Glutamatergic neuron (in vitro differentiated cells): ENCODE results near the gene IFNW1. TPM values are rescaled to one million over a fixed set of nuclear protein-coding genes. Genes with fewer than 3 reads are reported as not detected.
"Not testable (repeated sequence)": the region's sequence is repeated elsewhere in the genome, so short reads cannot be mapped to it uniquely, and the experiment has no call there.

ENCODE experiments used
- DNase-seq: peaks from one replicate; pipeline ENCODE4 v3.0.0; 2022
- H3K27ac Mint-ChIP-seq: one replicate; pipeline ENCODE4 v1.8.0; 2020; ENCODE audit warnings: mild to moderate bottlenecking, mixed read lengths, inconsistent platforms; ENCODE audit not compliant: unreplicated experiment
- H3K27me3 Mint-ChIP-seq: one replicate; pipeline ENCODE4 v1.8.0; 2020; ENCODE audit warnings: mild to moderate bottlenecking, moderate library complexity, mixed read lengths, inconsistent platforms; ENCODE audit not compliant: unreplicated experiment
- H3K36me3 Mint-ChIP-seq: one replicate; pipeline ENCODE4 v1.8.0; 2020; ENCODE audit warnings: mild to moderate bottlenecking, mixed read lengths, inconsistent platforms; ENCODE audit not compliant: unreplicated experiment
- H3K4me1 Mint-ChIP-seq: one replicate; pipeline ENCODE4 v1.8.0; 2020; ENCODE audit warnings: mild to moderate bottlenecking, low read depth, mixed read lengths, inconsistent platforms; ENCODE audit not compliant: unreplicated experiment
- H3K4me3 Mint-ChIP-seq: one replicate; pipeline ENCODE4 v1.8.0; 2020; ENCODE audit warnings: mild to moderate bottlenecking, mixed read lengths, inconsistent platforms; ENCODE audit not compliant: unreplicated experiment
- H3K9me3 Mint-ChIP-seq: one replicate; pipeline ENCODE4 v1.8.0; 2020; ENCODE audit warnings: mild to moderate bottlenecking, moderate library complexity, mixed read lengths, inconsistent platforms; ENCODE audit not compliant: unreplicated experiment
- total RNA-seq: library from RNA; stranded (reverse); fragmentation: NEBNext Ultra II Directional; extraction: Animal tissue kit (Norgen Biotek cat#: 25700); gene quantifications from one replicate; pipeline ENCODE4 v1.2.1, GENCODE V29; 2021; ENCODE audit not compliant: unreplicated experiment
- TF ChIP-seq, protein P1 (sequence below): fragments of 200-600 bp; sonication (generic); IDR thresholded peaks from one replicate; pipeline ENCODE4 v1.5.0; 2021; ENCODE audit not compliant: partially characterized antibody, unreplicated experiment

Gene IFNW1
- total RNA-seq, 1 donor from 2014 or later: not detected

DNA sequence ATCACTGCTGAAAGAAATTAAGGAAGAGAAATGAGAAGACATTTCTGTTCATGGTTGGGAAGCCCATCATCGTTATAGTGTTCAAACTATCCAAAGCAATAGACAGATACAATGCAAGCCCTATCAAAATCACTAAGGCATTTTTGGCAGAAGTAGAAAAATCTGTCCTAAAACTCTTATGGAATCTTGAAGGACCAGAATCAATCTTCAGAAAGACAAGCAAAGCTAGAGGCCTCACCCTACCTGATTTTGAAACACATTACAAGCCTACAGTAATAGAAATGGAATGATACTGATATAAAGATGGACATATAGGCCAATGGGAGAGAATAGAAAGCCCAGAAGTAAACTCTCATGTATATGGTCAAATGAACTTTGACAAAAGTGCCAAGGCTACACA is 29.7 kb upstream of the IFNW1 start:
- H3K36me3 Mint-ChIP-seq: no peaks in the 10 kb centered on the region
- DNase-seq: no peak

DNA sequence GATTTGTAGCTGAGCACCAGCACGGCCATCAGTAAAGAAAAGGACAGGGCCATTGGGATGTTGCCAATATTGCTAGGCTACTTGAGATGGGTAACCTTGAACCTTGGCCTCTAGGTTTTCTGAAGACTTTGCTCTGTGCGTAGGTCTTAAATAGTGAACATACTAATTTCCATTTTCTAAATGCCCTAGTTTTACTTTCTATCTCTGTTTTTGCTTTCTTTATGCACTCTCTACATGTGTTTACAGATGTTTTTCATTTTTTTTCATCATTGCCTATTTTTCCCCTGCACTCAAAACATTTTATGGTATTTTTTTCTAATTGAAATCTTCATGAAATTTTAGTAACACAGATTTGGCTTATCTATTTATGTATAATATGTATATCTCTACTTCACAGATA is 24.9 kb upstream of the IFNW1 start, which contains the start of gene IFNA21:
TSS of gene IFNA21 (minus strand) at position 101 of the 400 bp plus-strand sequence. CDS start at position 53, 48 bp downstream.
- not testable (repeated sequence) for H3K27me3 Mint-ChIP-seq, H3K4me1 Mint-ChIP-seq, H3K36me3 Mint-ChIP-seq, DNase-seq, H3K9me3 Mint-ChIP-seq, H3K27ac Mint-ChIP-seq, H3K4me3 Mint-ChIP-seq

More for the DNA sequence above, 29.7 kb upstream of the IFNW1 start:
- H3K27me3 Mint-ChIP-seq: no peaks in the 10 kb centered on the region
- no peak overlapping the region for H3K4me3 Mint-ChIP-seq
- H3K27ac Mint-ChIP-seq: no peak overlapping the region
- H3K4me1 Mint-ChIP-seq: no peaks in the 10 kb centered on the region
- H3K9me3 Mint-ChIP-seq: no peaks in the 10 kb centered on the region
- TF ChIP-seq, protein P1, sequence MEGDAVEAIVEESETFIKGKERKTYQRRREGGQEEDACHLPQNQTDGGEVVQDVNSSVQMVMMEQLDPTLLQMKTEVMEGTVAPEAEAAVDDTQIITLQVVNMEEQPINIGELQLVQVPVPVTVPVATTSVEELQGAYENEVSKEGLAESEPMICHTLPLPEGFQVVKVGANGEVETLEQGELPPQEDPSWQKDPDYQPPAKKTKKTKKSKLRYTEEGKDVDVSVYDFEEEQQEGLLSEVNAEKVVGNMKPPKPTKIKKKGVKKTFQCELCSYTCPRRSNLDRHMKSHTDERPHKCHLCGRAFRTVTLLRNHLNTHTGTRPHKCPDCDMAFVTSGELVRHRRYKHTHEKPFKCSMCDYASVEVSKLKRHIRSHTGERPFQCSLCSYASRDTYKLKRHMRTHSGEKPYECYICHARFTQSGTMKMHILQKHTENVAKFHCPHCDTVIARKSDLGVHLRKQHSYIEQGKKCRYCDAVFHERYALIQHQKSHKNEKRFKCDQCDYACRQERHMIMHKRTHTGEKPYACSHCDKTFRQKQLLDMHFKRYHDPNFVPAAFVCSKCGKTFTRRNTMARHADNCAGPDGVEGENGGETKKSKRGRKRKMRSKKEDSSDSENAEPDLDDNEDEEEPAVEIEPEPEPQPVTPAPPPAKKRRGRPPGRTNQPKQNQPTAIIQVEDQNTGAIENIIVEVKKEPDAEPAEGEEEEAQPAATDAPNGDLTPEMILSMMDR: no peak

DNA sequence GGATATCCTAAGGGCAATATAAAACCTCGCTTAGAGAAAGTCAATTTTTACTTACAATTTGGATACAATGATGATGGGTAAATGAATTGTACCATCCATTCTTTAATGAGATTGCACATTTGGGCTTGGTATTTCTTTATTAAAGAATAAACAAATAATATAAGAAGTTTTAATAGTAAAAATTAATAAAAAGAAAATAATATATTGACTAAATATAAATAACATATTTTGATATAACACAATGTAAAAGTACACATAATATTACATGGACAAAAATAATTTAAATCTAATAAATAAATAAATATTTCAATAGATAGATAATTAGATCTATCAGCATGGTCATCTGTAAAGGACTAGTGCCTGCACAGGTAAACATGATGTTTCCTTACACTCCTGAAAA is 23.9 kb upstream of the IFNW1 start:
- no peak for DNase-seq
- Mint-ChIP-seq H3K4me1 (no peaks in the 10 kb centered on the region), H3K4me3 (no peak overlapping the region), H3K27me3 (no peaks in the 10 kb centered on the region), H3K9me3 (no peaks in the 10 kb centered on the region), H3K36me3 (no peaks in the 10 kb centered on the region), H3K27ac (no peak overlapping the region)
- TF ChIP-seq, protein P1: no peak

DNA sequence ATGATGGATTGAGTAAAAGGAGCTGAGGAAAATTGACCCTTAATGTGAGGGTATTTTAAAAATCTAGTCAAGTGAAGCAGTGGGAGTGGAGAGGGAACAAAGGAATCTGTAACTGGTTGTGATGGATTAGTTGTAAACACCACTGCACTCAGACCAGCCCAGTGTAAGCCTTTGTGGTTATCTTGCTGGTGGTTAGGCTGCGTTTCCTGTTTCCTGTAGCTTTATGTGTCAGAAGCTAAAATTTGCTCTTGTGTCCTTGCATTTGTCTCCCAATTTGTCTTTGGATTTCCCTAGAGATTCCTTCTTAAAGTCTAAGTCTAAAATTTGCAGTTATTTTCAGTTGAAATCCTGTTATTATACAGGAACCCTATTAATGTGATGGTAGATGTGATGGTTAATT is 18.5 kb upstream of the IFNW1 start:
- Mint-ChIP-seq H3K27ac (no peak overlapping the region), H3K36me3 (no peaks in the 10 kb centered on the region), H3K27me3 (no peaks in the 10 kb centered on the region), H3K4me3 (no peak overlapping the region), H3K9me3 (no peaks in the 10 kb centered on the region), H3K4me1 (no peaks in the 10 kb centered on the region)
- no peak for DNase-seq
- TF ChIP-seq, protein P1: no peak

DNA sequence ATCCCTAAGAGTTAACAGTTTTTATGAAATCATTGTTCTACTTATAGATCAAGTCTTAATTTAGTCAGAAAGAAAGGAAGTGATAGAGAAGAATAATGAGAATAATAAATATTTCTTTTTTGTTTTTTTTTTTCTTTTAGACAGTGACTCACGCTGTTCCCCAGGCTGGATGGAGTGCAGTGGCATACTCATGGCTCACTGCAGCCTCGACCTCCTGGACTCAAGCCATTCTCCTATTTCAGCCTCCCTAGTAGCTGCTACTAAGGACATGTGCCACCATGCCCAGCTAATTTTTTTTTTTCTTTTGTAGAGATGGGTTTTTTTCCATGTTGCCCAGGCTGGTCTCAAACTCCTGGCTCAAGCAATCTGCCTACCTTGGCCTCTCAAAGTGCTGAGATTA is 13.9 kb upstream of the IFNW1 start:
- no peak for DNase-seq
- no peaks in the 10 kb centered on the region for H3K4me1 Mint-ChIP-seq
- no peaks in the 10 kb centered on the region for H3K36me3 Mint-ChIP-seq
- no peak overlapping the region for H3K4me3 Mint-ChIP-seq
- no peak overlapping the region for H3K27ac Mint-ChIP-seq
- H3K9me3 Mint-ChIP-seq: no peaks in the 10 kb centered on the region
- TF ChIP-seq, protein P1: no peak
- H3K27me3 Mint-ChIP-seq: no peaks in the 10 kb centered on the region

DNA sequence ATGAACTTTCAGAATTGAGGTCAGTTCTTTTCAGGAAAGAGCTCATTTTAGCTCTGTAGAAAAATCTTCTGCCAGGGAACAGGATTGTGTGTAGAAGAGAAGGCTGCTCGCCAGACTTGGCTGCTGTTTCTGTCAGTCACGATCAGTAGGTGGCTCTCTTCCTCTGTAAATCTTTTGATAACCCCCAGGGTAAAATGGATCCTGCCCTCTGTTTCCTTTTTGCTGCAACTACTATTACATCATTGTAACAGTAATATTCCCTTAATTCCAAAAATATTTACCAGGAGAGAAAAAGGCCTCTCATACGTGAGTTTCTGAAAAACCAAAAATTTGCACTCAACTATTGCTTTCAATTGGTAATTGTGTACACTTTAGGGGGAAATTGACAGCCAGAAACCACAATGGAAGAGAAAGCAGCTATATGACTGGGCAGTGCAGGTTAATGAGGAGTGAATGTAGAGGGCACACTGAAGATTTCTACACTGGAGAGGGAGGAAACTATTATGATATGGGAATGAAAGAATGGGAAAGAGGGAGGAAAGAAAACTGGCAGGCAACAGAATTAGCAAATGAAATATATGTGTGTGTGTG is 12.5 kb upstream of the IFNW1 start:
- Mint-ChIP-seq H3K4me1 (no peaks in the 10 kb centered on the region), H3K27ac (no peak overlapping the region), H3K27me3 (no peaks in the 10 kb centered on the region), H3K9me3 (peaks cover under 1% of the 10 kb centered on the region), H3K36me3 (no peaks in the 10 kb centered on the region), H3K4me3 (no peak overlapping the region)
- DNase-seq: no peak
- TF ChIP-seq, protein P1: no peak
